GM10248 (cell line): ENCODE data around the gene CASTOR1.

Source experiments
- CTCF ChIA-PET: fragments of 300-600 bp; sonication (Branson Sonifier 250); formaldehyde crosslinking; extraction: SDS; loops from one replicate; lab custom pipeline; 2021; ENCODE audit warnings: antibody characterized with exemption; lab: Yijun Ruan, JAX
- POLR2A ChIA-PET: fragments of 350-650 bp; sonication (Branson Sonifier 250); formaldehyde crosslinking; extraction: SDS; loops from one replicate; lab custom pipeline; 2020; ENCODE audit warnings: antibody characterized with exemption; lab: Yijun Ruan, JAX
- DNase-seq: peaks from one replicate; pipeline ENCODE4 v3.0.0; 2012; ENCODE audit errors: extremely low spot score
- CTCF ChIP-seq: IDR thresholded peaks from 2 replicates; pipeline ENCODE4 v1.5.1; 2012; ENCODE audit warnings: mild to moderate bottlenecking, low read depth; ENCODE audit errors: extremely low read depth, missing control alignments, control extremely low read depth

CASTOR1 gene

GRCh38 chr22:30262112-30262511 is 27.2 kb downstream of the CASTOR1 start:
- TF ChIP-seq CTCF = no peak
- POLR2A ChIA-PET = no interaction called here
- CTCF ChIA-PET = interaction anchor here (1.4 to 11.9 kb wide), 6 partner anchors 18 to 177 kb away, joined by 3 to 171 read pairs (median 8); partner anchors contain the start of genes CASTOR1 and RNF215
- DNase-seq = no peak

GRCh38 chr22:30261134-30261533 is 28.2 kb downstream of the CASTOR1 start:
- POLR2A ChIA-PET = no interaction called here
- TF ChIP-seq CTCF = no peak
- DNase-seq = no peak
- CTCF ChIA-PET = interaction anchor here (0.7 to 11.9 kb wide), 14 partner anchors 15 to 225 kb away, joined by 3 to 171 read pairs (median 4); partner anchors contain the start of genes CASTOR1 and RNF215

- DNase-seq = no peak
- POLR2A ChIA-PET = no interaction called here
- TF ChIP-seq CTCF = no peak
- CTCF ChIA-PET = interaction anchor here (0.9 to 11.9 kb wide), 13 partner anchors 15 to 225 kb away, joined by 3 to 171 read pairs (median 4); partner anchors contain the start of genes CASTOR1 and RNF215
These were observed 28.6 kb downstream of the CASTOR1 start for GRCh38 chr22:30260682-30261081.

- ChIA-PET POLR2A (no interaction called here), CTCF (interaction anchor here (1.4 to 11.9 kb wide), 9 partner anchors 16 to 226 kb away, joined by 3 to 171 read pairs (median 9); partner anchors contain the start of genes CASTOR1 and RNF215)
- no peak for TF ChIP-seq CTCF
- DNase-seq = no peak
These were observed 29.0 kb downstream of the CASTOR1 start for GRCh38 chr22:30260276-30260675.

GRCh38 chr22:30254314-30254713 is 35.0 kb downstream of the CASTOR1 start:
- POLR2A ChIA-PET = no interaction called here
- no peak for TF ChIP-seq CTCF
- CTCF ChIA-PET = interaction anchor here (1.4 to 4.5 kb wide), 6 partner anchors 10 to 157 kb away, joined by 4 to 101 read pairs (median 11); no protein-coding TSS in a partner anchor
- DNase-seq = no peak

- POLR2A ChIA-PET = interaction anchor here (0.6 kb wide), 1 partner anchor 14 kb away, joined by 3 read pairs; no protein-coding TSS in a partner anchor
- CTCF ChIA-PET = interaction anchor here (1.0 to 4.5 kb wide), 4 partner anchors 11 to 156 kb away, joined by 4 to 101 read pairs (median 20); partner anchors contain the start of gene CASTOR1
- TF ChIP-seq CTCF = no peak
- no peak for DNase-seq
These were observed 36.0 kb downstream of the CASTOR1 start for GRCh38 chr22:30253205-30253852.
